SU-DHL-6 (cell line): ENCODE data around the gene TM9SF4.

Experiments used
- H2AFZ ChIP-seq: fragments of 200-600 bp; sonication (generic); 2 replicates; pipeline ENCODE4 v1.6.1; 2014; ENCODE audit warnings: low read depth, mild to moderate bottlenecking, moderate library complexity, mixed read lengths, antibody characterized with exemption, low read length; ENCODE audit not compliant: severe bottlenecking
- H3F3A ChIP-seq: fragments of 200-600 bp; shearing (Covaris generic); 2 replicates; pipeline ENCODE4 v1.6.0; 2016; ENCODE audit warnings: antibody characterized with exemption, mild to moderate bottlenecking; ENCODE audit not compliant: insufficient read depth
- H3K27ac ChIP-seq: fragments of 200-600 bp; sonication (generic); 2 replicates; pipeline ENCODE4 v1.5.1; 2016; ENCODE audit warnings: low read depth, mild to moderate bottlenecking, low read length, moderate library complexity, mixed read lengths
- H3K27me3 ChIP-seq: fragments of 200-600 bp; sonication (generic), shearing (Covaris generic); 2 replicates; pipeline ENCODE4 v1.6.0; 2014; ENCODE audit warnings: mild to moderate bottlenecking, low read length
- H3K36me3 ChIP-seq: fragments of 200-600 bp; sonication (generic); 2 replicates; pipeline ENCODE4 v1.6.1; 2014; ENCODE audit warnings: mild to moderate bottlenecking, low read length, mixed read lengths
- H3K4me2 ChIP-seq: fragments of 300-600, 200-600 bp; shearing (Covaris generic), sonication (generic); 2 replicates; pipeline ENCODE4 v1.6.0; 2014; ENCODE audit warnings: low read length, low read depth, mild to moderate bottlenecking; ENCODE audit not compliant: poor library complexity, severe bottlenecking
- H3K4me3 ChIP-seq: fragments of 200-600 bp; sonication (generic); 2 replicates; pipeline ENCODE4 v1.5.1; 2014; ENCODE audit warnings: antibody characterized with exemption, low read length, mild to moderate bottlenecking, mixed read lengths; ENCODE audit not compliant: insufficient read depth, poor library complexity, severe bottlenecking
- H3K79me2 ChIP-seq: fragments of 200-600 bp; sonication (generic); 2 replicates; pipeline ENCODE4 v1.6.1; 2014; ENCODE audit warnings: mild to moderate bottlenecking, low read length, moderate library complexity; ENCODE audit not compliant: insufficient read depth
- H3K9ac ChIP-seq: fragments of 200-600 bp; sonication (generic); 2 replicates; pipeline ENCODE4 v1.7.0; 2014; ENCODE audit warnings: mild to moderate bottlenecking, low read length
- H3K9me2 ChIP-seq: fragments of 200-600 bp; sonication (generic); replicated peaks from 2 replicates; pipeline ENCODE4 v1.6.1; 2014; ENCODE audit warnings: low read length; ENCODE audit not compliant: insufficient read depth
- H3K9me3 ChIP-seq: fragments of 200-600 bp; sonication (generic); 2 replicates; pipeline ENCODE4 v1.6.1; 2014; ENCODE audit warnings: low read length, mixed read lengths; ENCODE audit not compliant: insufficient read depth
- H4K20me1 ChIP-seq: fragments of 200-600 bp; sonication (generic); 2 replicates; pipeline ENCODE4 v1.6.1; 2014; ENCODE audit warnings: low read depth, mild to moderate bottlenecking, antibody characterized with exemption, low read length, moderate library complexity, mixed read lengths
- EZH2phosphoT487 ChIP-seq: fragments of 200-600 bp; sonication (generic), shearing (Covaris generic); conservative IDR thresholded peaks from 2 replicates; pipeline ENCODE4 v1.6.1; 2018; ENCODE audit warnings: mild to moderate bottlenecking, antibody characterized with exemption, low read length, moderate library complexity, mixed read lengths
- TF ChIP-seq, protein P1 (sequence below): fragments of 200-600 bp; sonication (generic); IDR thresholded peaks from one replicate; pipeline ENCODE4 v1.5.1; 2017; ENCODE audit warnings: antibody characterized with exemption, mild to moderate bottlenecking, low read length, moderate library complexity; ENCODE audit not compliant: insufficient read depth, poor library complexity, severe bottlenecking

The TM9SF4 gene

GRCh38 chr20:32111753-32112152, 2.2 kb downstream of the TM9SF4 start:
- Histone ChIP-seq H3K79me2 (peaks cover 68% of the 10 kb centered on the region), H3K4me2 (peak overlapping the region; percentile 88)

DNA sequence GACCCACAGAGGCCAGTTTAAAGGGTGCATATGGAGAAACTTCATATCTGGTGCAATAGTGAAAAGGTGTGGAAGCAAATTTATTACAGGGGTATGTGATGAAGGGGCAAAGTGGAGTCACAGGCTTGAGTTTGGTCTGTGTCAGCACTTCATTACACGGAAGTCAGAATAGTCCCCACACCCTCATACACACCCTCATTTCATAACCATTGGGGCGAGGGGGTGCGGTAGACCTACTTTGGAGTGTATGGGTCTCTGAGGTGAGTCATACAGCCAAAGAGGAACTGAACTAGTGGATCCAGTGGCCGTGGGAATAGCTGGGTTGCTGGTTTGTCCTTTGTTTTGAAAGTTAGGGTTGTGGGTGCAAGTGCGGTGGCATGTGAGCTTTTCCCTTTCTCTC, 3.3 kb downstream of the TM9SF4 start:
- TF ChIP-seq, protein P1, sequence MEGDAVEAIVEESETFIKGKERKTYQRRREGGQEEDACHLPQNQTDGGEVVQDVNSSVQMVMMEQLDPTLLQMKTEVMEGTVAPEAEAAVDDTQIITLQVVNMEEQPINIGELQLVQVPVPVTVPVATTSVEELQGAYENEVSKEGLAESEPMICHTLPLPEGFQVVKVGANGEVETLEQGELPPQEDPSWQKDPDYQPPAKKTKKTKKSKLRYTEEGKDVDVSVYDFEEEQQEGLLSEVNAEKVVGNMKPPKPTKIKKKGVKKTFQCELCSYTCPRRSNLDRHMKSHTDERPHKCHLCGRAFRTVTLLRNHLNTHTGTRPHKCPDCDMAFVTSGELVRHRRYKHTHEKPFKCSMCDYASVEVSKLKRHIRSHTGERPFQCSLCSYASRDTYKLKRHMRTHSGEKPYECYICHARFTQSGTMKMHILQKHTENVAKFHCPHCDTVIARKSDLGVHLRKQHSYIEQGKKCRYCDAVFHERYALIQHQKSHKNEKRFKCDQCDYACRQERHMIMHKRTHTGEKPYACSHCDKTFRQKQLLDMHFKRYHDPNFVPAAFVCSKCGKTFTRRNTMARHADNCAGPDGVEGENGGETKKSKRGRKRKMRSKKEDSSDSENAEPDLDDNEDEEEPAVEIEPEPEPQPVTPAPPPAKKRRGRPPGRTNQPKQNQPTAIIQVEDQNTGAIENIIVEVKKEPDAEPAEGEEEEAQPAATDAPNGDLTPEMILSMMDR, result no peak
- no peak for TF ChIP-seq EZH2phosphoT487
- no peak overlapping the region for H2AFZ ChIP-seq
- H3K9me2 ChIP-seq, result no peaks in the 10 kb centered on the region
- H3K9ac ChIP-seq, result no peak overlapping the region
- H3K4me2 ChIP-seq, result no peak overlapping the region
- H3K27me3 ChIP-seq, result no peaks in the 10 kb centered on the region
- H3K36me3 ChIP-seq, result peaks cover 2% of the 10 kb centered on the region; the same call in 1 of the 2 replicates
- H3K4me3 ChIP-seq, result no peak overlapping the region
- H3K27ac ChIP-seq, result no peak overlapping the region
- H3F3A ChIP-seq, result 0 out of 2 replicates have a peak, but pooled peaks cover 5% of the 10 kb centered on the region
- H4K20me1 ChIP-seq, result no peaks in the 10 kb centered on the region
- peaks cover 79% of the 10 kb centered on the region for H3K79me2 ChIP-seq
- H3K9me3 ChIP-seq, result no peaks in the 10 kb centered on the region

More at GRCh38 chr20:32111753-32112152, 2.2 kb downstream of the TM9SF4 start:
- H2AFZ ChIP-seq, result no peak overlapping the region
- no peak overlapping the region for H3K27ac ChIP-seq
- H3K36me3 ChIP-seq, result peaks cover 2% of the 10 kb centered on the region; the same call in 1 of the 2 replicates
- no peaks in the 10 kb centered on the region for H4K20me1 ChIP-seq
- no peak overlapping the region for H3K9ac ChIP-seq
- TF ChIP-seq, protein P1, result no peak
- no peak for TF ChIP-seq EZH2phosphoT487
- H3K4me3 ChIP-seq, result no peak overlapping the region
- H3F3A ChIP-seq, result 0 out of 2 replicates have a peak, but pooled peaks cover 5% of the 10 kb centered on the region
- no peaks in the 10 kb centered on the region for H3K9me2 ChIP-seq
- no peaks in the 10 kb centered on the region for H3K27me3 ChIP-seq
- no peaks in the 10 kb centered on the region for H3K9me3 ChIP-seq

GRCh38 chr20:32113591-32114260, 4.2 kb downstream of the TM9SF4 start:
- no peak for TF ChIP-seq EZH2phosphoT487
- TF ChIP-seq, protein P1, result no peak
- no peak overlapping the region for H2AFZ ChIP-seq
- H3K27me3 ChIP-seq, result no peaks in the 10 kb centered on the region
- no peak overlapping the region for H3K27ac ChIP-seq
- peaks cover 87% of the 10 kb centered on the region for H3K79me2 ChIP-seq
- H4K20me1 ChIP-seq, result no peaks in the 10 kb centered on the region
- peaks cover 2% of the 10 kb centered on the region; the same call in 1 of the 2 replicates for H3K36me3 ChIP-seq
- no peaks in the 10 kb centered on the region for H3K9me2 ChIP-seq
- H3K4me2 ChIP-seq, result no peak overlapping the region
- no peak overlapping the region for H3K9ac ChIP-seq
- H3K9me3 ChIP-seq, result no peaks in the 10 kb centered on the region
- no peaks in the 10 kb centered on the region for H3F3A ChIP-seq
- H3K4me3 ChIP-seq, result no peak overlapping the region
